Erythroblast (primary cell): ENCODE data around the gene TACR1.
"Not testable (repeated sequence)": the region's sequence is repeated elsewhere in the genome, so short reads cannot be mapped to it uniquely, and the experiment has no call there.

Experiments used
- DNase-seq, 2 experiments: peaks; one replicate each; lab custom pipeline; 2025; lab: John Stamatoyannopoulos, UW
- GATA1 ChIP-seq: IDR thresholded peaks from 2 replicates; pipeline ENCODE4 v1.6.1; 2011; ENCODE audit warnings: low read depth, mild to moderate bottlenecking, control low read depth, low read length, moderate library complexity
- POLR2A ChIP-seq: IDR thresholded peaks from 2 replicates; pipeline ENCODE4 v1.6.1; 2011; ENCODE audit warnings: mild to moderate bottlenecking, low read length

The TACR1 gene, protein sequence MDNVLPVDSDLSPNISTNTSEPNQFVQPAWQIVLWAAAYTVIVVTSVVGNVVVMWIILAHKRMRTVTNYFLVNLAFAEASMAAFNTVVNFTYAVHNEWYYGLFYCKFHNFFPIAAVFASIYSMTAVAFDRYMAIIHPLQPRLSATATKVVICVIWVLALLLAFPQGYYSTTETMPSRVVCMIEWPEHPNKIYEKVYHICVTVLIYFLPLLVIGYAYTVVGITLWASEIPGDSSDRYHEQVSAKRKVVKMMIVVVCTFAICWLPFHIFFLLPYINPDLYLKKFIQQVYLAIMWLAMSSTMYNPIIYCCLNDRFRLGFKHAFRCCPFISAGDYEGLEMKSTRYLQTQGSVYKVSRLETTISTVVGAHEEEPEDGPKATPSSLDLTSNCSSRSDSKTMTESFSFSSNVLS

DNA sequence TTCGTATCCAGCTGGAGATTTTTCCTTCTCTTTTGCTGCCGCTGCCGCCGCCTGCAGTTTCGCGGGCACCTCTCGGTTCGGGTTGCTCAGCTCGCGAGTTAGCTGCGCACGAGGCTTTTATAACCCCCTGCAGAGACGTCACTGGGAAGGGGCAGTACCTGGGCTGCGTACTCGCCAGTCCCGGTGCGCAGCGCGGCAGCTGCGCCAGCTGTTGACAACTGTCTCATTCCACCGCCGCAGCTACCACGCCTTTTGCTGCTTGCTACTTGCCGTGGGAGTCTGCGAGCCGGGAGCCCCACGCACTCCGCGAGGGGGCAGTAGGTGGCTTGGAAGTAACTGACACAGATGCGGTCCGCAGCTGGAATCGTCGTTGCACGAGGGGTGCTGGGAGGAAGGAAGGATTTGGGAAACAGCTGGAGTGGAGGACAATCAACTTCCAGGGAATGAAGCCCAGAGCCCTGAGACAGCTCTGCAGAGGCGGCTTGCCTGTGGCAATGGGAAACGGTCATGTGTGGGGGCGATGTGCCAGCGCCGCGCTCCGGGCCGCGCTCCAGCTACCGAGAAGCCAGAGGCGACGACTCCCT, at the start of gene TACR1:
Gene TACR1, minus strand, starts transcription at position 93 of the 584 bp plus-strand sequence. CDS start 586 bp downstream, outside the sequence.
- peak; percentile 75 to 80 for DNase-seq
- TF ChIP-seq POLR2A (no peak), GATA1 (no peak)

DNA sequence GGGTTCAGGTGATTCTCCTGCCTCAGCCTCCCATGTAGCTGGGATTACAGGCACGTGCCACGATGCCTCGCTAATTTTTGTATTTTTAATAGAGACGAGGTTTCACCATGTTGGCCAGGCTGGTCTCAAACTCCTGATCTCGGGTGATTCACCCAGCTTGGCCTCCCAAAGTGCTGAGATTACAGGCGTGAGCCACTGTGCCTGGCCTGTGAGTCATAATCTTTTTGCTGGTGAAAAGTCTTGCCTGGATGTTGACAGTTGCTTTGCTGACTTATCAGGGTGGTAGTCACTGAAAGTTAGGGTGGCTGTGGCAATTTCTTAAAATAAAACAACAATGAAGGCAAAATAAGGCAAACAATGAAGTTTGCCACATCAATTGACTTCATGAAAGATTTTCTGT, 49.3 kb upstream of the TACR1 start:
- DNase-seq, result not testable (repeated sequence)

DNA sequence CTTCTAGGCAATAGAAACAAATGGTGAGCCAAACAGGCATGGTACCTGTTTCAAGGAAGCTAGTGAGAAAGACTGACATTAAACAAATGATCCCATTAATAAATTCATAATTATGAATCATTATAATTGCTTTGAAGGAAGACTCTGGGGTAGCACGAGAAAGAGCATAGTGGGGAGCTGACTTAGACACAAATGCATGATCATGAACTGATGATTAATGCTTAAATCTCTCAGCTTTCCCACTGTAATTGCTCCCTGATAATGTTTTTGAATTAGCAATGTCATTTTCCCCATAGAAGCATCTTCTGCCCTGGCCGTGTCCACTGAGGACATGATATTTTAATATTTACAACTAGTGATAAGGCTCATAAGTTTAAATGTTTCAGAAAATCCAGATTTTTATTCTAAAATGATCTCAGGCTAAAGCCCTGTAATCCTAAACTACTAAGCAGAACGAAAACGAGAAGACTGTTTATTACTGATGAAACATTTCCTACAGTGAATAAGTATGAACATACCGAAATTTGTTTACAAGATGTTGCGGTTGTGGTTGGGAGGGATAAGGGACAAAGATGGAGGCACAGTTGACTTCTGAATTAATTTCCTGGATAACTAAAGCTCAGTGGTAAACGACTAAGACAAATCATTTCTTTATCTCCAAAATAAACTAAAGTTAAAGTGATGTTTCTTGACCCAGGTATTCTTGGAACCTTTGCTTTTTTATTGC, 47.3 kb upstream of the TACR1 start:
- DNase-seq, result no peak
- TF ChIP-seq GATA1 (no peak), POLR2A (no peak)

- DNase-seq, result no peak
- no peak for TF ChIP-seq POLR2A
These were observed 43.9 kb upstream of the TACR1 start for GRCh38 chr2:75243219-75243618.

DNA sequence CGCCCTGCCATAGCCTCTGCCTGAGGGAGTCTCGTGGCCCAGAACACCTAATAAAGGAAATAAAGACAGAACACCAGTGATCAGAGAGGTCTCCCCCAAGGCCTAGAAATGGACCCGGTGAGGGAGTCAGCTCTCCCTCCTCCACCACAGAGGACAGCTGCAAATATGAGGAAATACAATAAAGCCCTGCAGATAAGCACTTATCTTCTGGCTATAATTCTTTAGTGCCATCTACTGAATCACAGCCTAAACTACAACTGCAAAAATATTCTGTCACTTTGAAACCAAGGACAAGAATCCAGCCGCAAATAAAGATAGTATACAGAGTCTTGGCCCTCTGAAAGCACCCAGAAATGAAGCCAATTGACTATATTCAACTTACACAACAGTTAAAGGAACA, 42.4 kb upstream of the TACR1 start:
- DNase-seq, result peak; percentile 44 to 53
- no peak for TF ChIP-seq GATA1
- TF ChIP-seq POLR2A, result no peak

- peak; percentile 4 to 34 for DNase-seq
- no peak for TF ChIP-seq POLR2A
- no peak for TF ChIP-seq GATA1
These were observed 39.5 kb upstream of the TACR1 start for GRCh38 chr2:75238670-75239330.

GRCh38 chr2:75237296-75237695, 38.0 kb upstream of the TACR1 start:
- DNase-seq, result no peak
- TF ChIP-seq GATA1 (no peak), POLR2A (no peak)

- no peak for DNase-seq
- TF ChIP-seq POLR2A (no peak), GATA1 (no peak)
These were observed 34.6 kb upstream of the TACR1 start for GRCh38 chr2:75233965-75234364.

- TF ChIP-seq POLR2A (no peak), GATA1 (no peak)
- no peak for DNase-seq
These were observed 27.3 kb upstream of the TACR1 start for GRCh38 chr2:75226617-75227016.

GRCh38 chr2:75226099-75226498, 26.8 kb upstream of the TACR1 start:
- no peak for TF ChIP-seq GATA1
- TF ChIP-seq POLR2A, result no peak
- no peak for DNase-seq

- TF ChIP-seq GATA1, result no peak
- TF ChIP-seq POLR2A, result no peak
These were observed 25.3 kb upstream of the TACR1 start for GRCh38 chr2:75224636-75225094.

DNA sequence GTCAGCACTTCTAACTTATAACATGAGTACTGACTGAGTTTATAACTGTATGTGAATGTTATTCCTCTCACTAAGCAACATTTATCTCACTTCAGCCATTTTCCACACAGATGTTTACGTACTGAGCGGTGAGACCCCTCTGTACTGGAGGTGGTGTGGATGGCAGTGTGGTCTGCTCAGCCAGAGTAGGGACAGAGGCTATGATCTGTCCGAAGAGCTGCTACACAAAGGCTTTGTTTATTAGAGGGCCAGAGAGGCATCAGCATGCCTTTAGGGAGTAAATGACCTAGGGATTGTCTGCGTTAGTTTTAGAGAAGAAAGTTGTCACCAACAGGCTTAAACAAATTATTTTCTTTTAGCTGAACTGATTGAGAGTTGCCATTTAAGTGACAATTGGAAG, 23.2 kb upstream of the TACR1 start:
- DNase-seq, result no peak
- no peak for TF ChIP-seq POLR2A
- no peak for TF ChIP-seq GATA1

More at GRCh38 chr2:75224636-75225094, 25.3 kb upstream of the TACR1 start:
- DNase-seq, result peak in 1 of 2 experiments; percentile 2

GRCh38 chr2:75221862-75222261, 22.5 kb upstream of the TACR1 start:
- TF ChIP-seq GATA1 (no peak), POLR2A (no peak)
- DNase-seq, result no peak

GRCh38 chr2:75219213-75219612, 19.9 kb upstream of the TACR1 start:
- not testable (repeated sequence) for DNase-seq
